ENCODE measurements around the gene PRKRA. TPM values are rescaled to one million over a fixed set of nuclear protein-coding genes. Genes with fewer than 3 reads are reported as not detected.

Gene PRKRA
- polyA plus RNA-seq, 2 donors = 25.2 to 26.0 TPM

- no peaks in the 10 kb centered on the region for H3K36me3 ChIP-seq (ENCODE audit: control insufficient read depth in 2 of 2, insufficient read depth in 2 of 2, low read length in 1 of 2)
- H3K4me1 ChIP-seq (ENCODE audit: control insufficient read depth in 2 of 2, insufficient read depth in 2 of 2, low read length in 1 of 2) = no peaks in the 10 kb centered on the region
- 32 to 44% methylated on average over 4 of the region's 4 CpGs for WGBS, 2 donors
- no peak overlapping the region for H3K4me3 ChIP-seq (ENCODE audit: low read depth in 1 of 2, low read length in 2 of 2)
- H3K27ac ChIP-seq (ENCODE audit: low read depth in 2 of 2, low read length in 1 of 2) = no peak overlapping the region
- H3K9me3 ChIP-seq (ENCODE audit: control insufficient read depth in 2 of 2, insufficient read depth in 1 of 2, low read depth in 1 of 2, low read length in 1 of 2) = no peaks in the 10 kb centered on the region
- no peaks in the 10 kb centered on the region for H3K27me3 ChIP-seq (ENCODE audit: control insufficient read depth in 1 of 2, insufficient read depth in 2 of 2, low read length in 2 of 2)
Observed at GRCh38 chr2:178404368-178404767, 46.6 kb downstream of the PRKRA start.

DNA sequence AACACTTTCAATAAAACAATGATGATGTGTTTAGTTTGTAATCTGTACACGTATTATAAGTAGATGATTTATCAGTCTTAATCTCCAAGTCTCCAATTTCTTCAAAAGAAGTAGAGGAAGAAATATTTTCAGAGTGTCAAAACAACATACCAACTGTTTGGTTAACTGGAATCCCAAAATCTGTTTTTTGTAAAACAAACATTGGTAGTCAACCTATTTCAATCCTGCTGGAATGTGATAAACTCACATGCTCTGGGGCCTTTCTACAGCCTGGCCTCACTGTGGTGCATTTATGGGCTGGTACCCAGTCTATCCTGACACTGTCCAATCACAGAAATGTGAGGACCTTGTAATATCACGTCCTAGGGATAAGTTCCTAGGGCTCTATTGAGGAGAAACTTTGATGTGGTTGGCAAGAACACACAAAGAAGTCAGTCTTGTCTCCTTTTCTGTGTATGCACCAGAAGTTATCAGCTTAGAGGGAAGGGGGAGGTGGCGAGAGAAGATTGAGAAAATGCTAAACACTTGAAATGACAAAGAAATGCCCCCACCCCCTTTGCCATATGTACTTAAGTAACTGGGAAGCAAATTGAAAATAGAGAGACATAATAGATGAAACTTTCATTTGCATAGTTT is 47.2 kb downstream of the PRKRA start:
- no peaks in the 10 kb centered on the region for H3K4me1 ChIP-seq (ENCODE audit: control insufficient read depth in 2 of 2, insufficient read depth in 2 of 2, low read length in 1 of 2)
- no peak overlapping the region for H3K4me3 ChIP-seq (ENCODE audit: low read depth in 1 of 2, low read length in 2 of 2)
- H3K36me3 ChIP-seq (ENCODE audit: control insufficient read depth in 2 of 2, insufficient read depth in 2 of 2, low read length in 1 of 2) = no peaks in the 10 kb centered on the region
- no peaks in the 10 kb centered on the region for H3K27me3 ChIP-seq (ENCODE audit: control insufficient read depth in 1 of 2, insufficient read depth in 2 of 2, low read length in 2 of 2)
- H3K27ac ChIP-seq (ENCODE audit: low read depth in 2 of 2, low read length in 1 of 2) = no peak overlapping the region
- no peaks in the 10 kb centered on the region for H3K9me3 ChIP-seq (ENCODE audit: control insufficient read depth in 2 of 2, insufficient read depth in 1 of 2, low read depth in 1 of 2, low read length in 1 of 2)
- 58 to 65% methylated on average over 3 of the region's 3 CpGs for WGBS, 2 donors

- Histone ChIP-seq H3K4me3 (ENCODE audit: low read depth in 1 of 2, low read length in 2 of 2) (no peak overlapping the region), H3K9me3 (ENCODE audit: control insufficient read depth in 2 of 2, insufficient read depth in 1 of 2, low read depth in 1 of 2, low read length in 1 of 2) (no peaks in the 10 kb centered on the region), H3K27ac (ENCODE audit: low read depth in 2 of 2, low read length in 1 of 2) (no peak overlapping the region), H3K36me3 (ENCODE audit: control insufficient read depth in 2 of 2, insufficient read depth in 2 of 2, low read length in 1 of 2) (no peaks in the 10 kb centered on the region), H3K4me1 (ENCODE audit: control insufficient read depth in 2 of 2, insufficient read depth in 2 of 2, low read length in 1 of 2) (no peaks in the 10 kb centered on the region), H3K27me3 (ENCODE audit: control insufficient read depth in 1 of 2, insufficient read depth in 2 of 2, low read length in 2 of 2) (no peaks in the 10 kb centered on the region)
- 71 to 75% methylated on average over 6 of the region's 6 CpGs for WGBS, 2 donors
Observed at GRCh38 chr2:178401994-178402437, 49.0 kb downstream of the PRKRA start.

GRCh38 chr2:178397002-178397605 is 53.9 kb downstream of the PRKRA start:
- 17 to 21% methylated on average over 7 of the region's 7 CpGs for WGBS, 2 donors

DNA sequence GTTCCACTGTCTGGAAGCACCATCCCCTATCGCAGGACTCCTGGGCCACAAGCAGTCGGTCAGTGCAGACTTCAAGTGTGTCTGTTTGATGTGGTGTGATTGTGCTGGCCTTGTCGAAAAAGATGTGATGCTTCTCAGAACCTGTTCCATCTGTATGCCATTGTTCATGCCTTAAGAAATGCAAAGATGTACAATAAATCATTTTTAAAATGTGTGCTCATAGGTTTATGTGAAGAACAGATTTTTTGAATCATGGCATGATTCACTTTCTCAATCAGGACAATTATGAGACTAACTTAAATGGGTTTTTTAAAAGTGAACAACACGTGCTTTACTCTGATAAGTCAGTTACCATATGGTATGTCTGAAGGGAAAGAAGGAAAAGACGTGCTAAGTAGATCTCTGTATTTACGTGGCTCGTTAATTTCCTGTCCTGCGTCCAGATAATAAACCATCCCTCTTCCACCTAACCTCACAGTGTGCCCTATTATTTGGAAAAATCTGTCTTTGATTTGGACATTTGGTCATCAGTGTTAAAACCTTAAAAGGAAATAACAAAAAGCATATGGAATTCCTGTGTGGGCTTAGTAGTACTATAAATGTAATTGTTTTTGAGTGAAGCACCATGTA is 54.9 kb downstream of the PRKRA start:
- no peaks in the 10 kb centered on the region for H3K4me1 ChIP-seq (ENCODE audit: control insufficient read depth in 2 of 2, insufficient read depth in 2 of 2, low read length in 1 of 2)
- no peaks in the 10 kb centered on the region for H3K27me3 ChIP-seq (ENCODE audit: control insufficient read depth in 1 of 2, insufficient read depth in 2 of 2, low read length in 2 of 2)
- no peak overlapping the region for H3K4me3 ChIP-seq (ENCODE audit: low read depth in 1 of 2, low read length in 2 of 2)
- no peaks in the 10 kb centered on the region for H3K9me3 ChIP-seq (ENCODE audit: control insufficient read depth in 2 of 2, insufficient read depth in 1 of 2, low read depth in 1 of 2, low read length in 1 of 2)
- no peak overlapping the region for H3K27ac ChIP-seq (ENCODE audit: low read depth in 2 of 2, low read length in 1 of 2)
- 83 to 85% methylated on average over 8 of the region's 8 CpGs for WGBS, 2 donors
- H3K36me3 ChIP-seq (ENCODE audit: control insufficient read depth in 2 of 2, insufficient read depth in 2 of 2, low read length in 1 of 2) = no peaks in the 10 kb centered on the region

More at GRCh38 chr2:178397002-178397605, 53.9 kb downstream of the PRKRA start:
- Histone ChIP-seq H3K27ac (ENCODE audit: low read depth in 2 of 2, low read length in 1 of 2) (no peak overlapping the region), H3K27me3 (ENCODE audit: control insufficient read depth in 1 of 2, insufficient read depth in 2 of 2, low read length in 2 of 2) (no peaks in the 10 kb centered on the region), H3K9me3 (ENCODE audit: control insufficient read depth in 2 of 2, insufficient read depth in 1 of 2, low read depth in 1 of 2, low read length in 1 of 2) (no peaks in the 10 kb centered on the region), H3K36me3 (ENCODE audit: control insufficient read depth in 2 of 2, insufficient read depth in 2 of 2, low read length in 1 of 2) (no peaks in the 10 kb centered on the region), H3K4me1 (ENCODE audit: control insufficient read depth in 2 of 2, insufficient read depth in 2 of 2, low read length in 1 of 2) (no peaks in the 10 kb centered on the region), H3K4me3 (ENCODE audit: low read depth in 1 of 2, low read length in 2 of 2) (no peak overlapping the region)

GRCh38 chr2:178395295-178395694 is 55.7 kb downstream of the PRKRA start:
- Histone ChIP-seq H3K4me3 (ENCODE audit: low read depth in 1 of 2, low read length in 2 of 2) (no peak overlapping the region), H3K4me1 (ENCODE audit: control insufficient read depth in 2 of 2, insufficient read depth in 2 of 2, low read length in 1 of 2) (no peaks in the 10 kb centered on the region), H3K36me3 (ENCODE audit: control insufficient read depth in 2 of 2, insufficient read depth in 2 of 2, low read length in 1 of 2) (no peaks in the 10 kb centered on the region), H3K27ac (ENCODE audit: low read depth in 2 of 2, low read length in 1 of 2) (no peak overlapping the region), H3K27me3 (ENCODE audit: control insufficient read depth in 1 of 2, insufficient read depth in 2 of 2, low read length in 2 of 2) (no peaks in the 10 kb centered on the region), H3K9me3 (ENCODE audit: control insufficient read depth in 2 of 2, insufficient read depth in 1 of 2, low read depth in 1 of 2, low read length in 1 of 2) (no peaks in the 10 kb centered on the region)
- WGBS, 2 donors = 89 to 90% methylated on average over 2 of the region's 2 CpGs

DNA sequence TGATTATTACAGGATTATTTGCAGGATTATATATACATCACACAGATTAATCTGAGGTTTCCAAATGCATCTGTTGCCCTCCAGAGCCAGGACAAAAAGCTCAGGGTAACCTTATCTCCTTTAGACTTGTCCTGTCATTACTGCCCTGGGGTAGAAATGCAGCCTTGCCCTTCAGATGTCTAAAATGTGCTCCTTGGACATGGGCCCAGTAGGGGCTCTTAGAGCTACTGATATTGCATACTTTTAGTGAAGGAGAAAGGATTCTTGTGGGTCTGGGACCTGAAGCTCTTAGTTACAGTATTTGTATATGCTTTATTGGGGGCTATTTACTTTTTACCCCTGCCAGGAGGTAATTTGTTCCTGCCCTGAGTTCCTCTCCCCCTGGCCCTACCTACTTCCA is 56.1 kb downstream of the PRKRA start:
- no peak overlapping the region for H3K4me3 ChIP-seq (ENCODE audit: low read depth in 1 of 2, low read length in 2 of 2)
- no peaks in the 10 kb centered on the region for H3K9me3 ChIP-seq (ENCODE audit: control insufficient read depth in 2 of 2, insufficient read depth in 1 of 2, low read depth in 1 of 2, low read length in 1 of 2)
- no peaks in the 10 kb centered on the region for H3K27me3 ChIP-seq (ENCODE audit: control insufficient read depth in 1 of 2, insufficient read depth in 2 of 2, low read length in 2 of 2)
- no peaks in the 10 kb centered on the region for H3K36me3 ChIP-seq (ENCODE audit: control insufficient read depth in 2 of 2, insufficient read depth in 2 of 2, low read length in 1 of 2)
- no peaks in the 10 kb centered on the region for H3K4me1 ChIP-seq (ENCODE audit: control insufficient read depth in 2 of 2, insufficient read depth in 2 of 2, low read length in 1 of 2)
- no peak overlapping the region for H3K27ac ChIP-seq (ENCODE audit: low read depth in 2 of 2, low read length in 1 of 2)

DNA sequence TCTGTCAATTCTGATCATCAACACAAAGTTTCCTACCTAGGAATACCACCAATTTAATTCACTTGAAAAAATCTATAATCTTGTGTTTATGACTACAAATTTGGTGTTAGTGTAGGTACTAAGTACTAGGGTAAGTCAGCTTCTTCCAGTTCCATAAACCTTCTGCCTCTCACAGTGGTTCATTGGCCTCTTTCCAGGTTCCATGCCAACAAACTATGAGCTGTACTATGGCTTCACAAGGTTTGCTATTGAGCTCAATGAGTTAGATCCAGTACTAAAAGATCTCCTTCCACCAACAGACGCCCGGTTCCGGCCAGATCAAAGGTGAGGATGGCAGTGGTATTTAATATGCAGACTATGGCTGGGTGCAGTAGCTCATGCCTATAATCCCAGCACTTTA is 58.8 kb downstream of the PRKRA start:
- H3K36me3 ChIP-seq (ENCODE audit: control insufficient read depth in 2 of 2, insufficient read depth in 2 of 2, low read length in 1 of 2) = peaks cover 2 to 3% of the 10 kb centered on the region in 2 donors
- H3K27me3 ChIP-seq (ENCODE audit: control insufficient read depth in 1 of 2, insufficient read depth in 2 of 2, low read length in 2 of 2) = no peaks in the 10 kb centered on the region
- H3K4me1 ChIP-seq (ENCODE audit: control insufficient read depth in 2 of 2, insufficient read depth in 2 of 2, low read length in 1 of 2) = no peaks in the 10 kb centered on the region
- H3K4me3 ChIP-seq (ENCODE audit: low read depth in 1 of 2, low read length in 2 of 2) = no peak overlapping the region
- no peak overlapping the region for H3K27ac ChIP-seq (ENCODE audit: low read depth in 2 of 2, low read length in 1 of 2)
- WGBS, 2 donors = 88 to 91% methylated on average over 3 of the region's 3 CpGs
- H3K9me3 ChIP-seq (ENCODE audit: control insufficient read depth in 2 of 2, insufficient read depth in 1 of 2, low read depth in 1 of 2, low read length in 1 of 2) = no peaks in the 10 kb centered on the region

- H3K9me3 ChIP-seq (ENCODE audit: control insufficient read depth in 2 of 2, insufficient read depth in 1 of 2, low read depth in 1 of 2, low read length in 1 of 2) = no peaks in the 10 kb centered on the region
- peaks cover 2 to 3% of the 10 kb centered on the region in 2 donors for H3K36me3 ChIP-seq (ENCODE audit: control insufficient read depth in 2 of 2, insufficient read depth in 2 of 2, low read length in 1 of 2)
- WGBS, 2 donors = 86 to 89% methylated on average over 4 of the region's 4 CpGs
- no peak overlapping the region for H3K4me3 ChIP-seq (ENCODE audit: low read depth in 1 of 2, low read length in 2 of 2)
- no peaks in the 10 kb centered on the region for H3K27me3 ChIP-seq (ENCODE audit: control insufficient read depth in 1 of 2, insufficient read depth in 2 of 2, low read length in 2 of 2)
- no peaks in the 10 kb centered on the region for H3K4me1 ChIP-seq (ENCODE audit: control insufficient read depth in 2 of 2, insufficient read depth in 2 of 2, low read length in 1 of 2)
- no peak overlapping the region for H3K27ac ChIP-seq (ENCODE audit: low read depth in 2 of 2, low read length in 1 of 2)
Observed at GRCh38 chr2:178391701-178392100, 59.3 kb downstream of the PRKRA start.

GRCh38 chr2:178388287-178388686 is 62.7 kb downstream of the PRKRA start:
- H3K9me3 ChIP-seq (ENCODE audit: control insufficient read depth in 2 of 2, insufficient read depth in 1 of 2, low read depth in 1 of 2, low read length in 1 of 2) = no peaks in the 10 kb centered on the region
- H3K4me3 ChIP-seq (ENCODE audit: low read depth in 1 of 2, low read length in 2 of 2) = no peak overlapping the region
- no peaks in the 10 kb centered on the region for H3K27me3 ChIP-seq (ENCODE audit: control insufficient read depth in 1 of 2, insufficient read depth in 2 of 2, low read length in 2 of 2)
- H3K4me1 ChIP-seq (ENCODE audit: control insufficient read depth in 2 of 2, insufficient read depth in 2 of 2, low read length in 1 of 2) = no peaks in the 10 kb centered on the region
- WGBS, 2 donors = 91 to 94% methylated on average over 7 of the region's 7 CpGs
- no peak overlapping the region for H3K27ac ChIP-seq (ENCODE audit: low read depth in 2 of 2, low read length in 1 of 2)
- H3K36me3 ChIP-seq (ENCODE audit: control insufficient read depth in 2 of 2, insufficient read depth in 2 of 2, low read length in 1 of 2) = peaks cover 6 to 7% of the 10 kb centered on the region in 2 donors

All from esophagus (tissue), 2 donors.